ENCODE measurements around the gene LRBA.

Gene LRBA

GRCh38 chr4:150889306-150889705, 125.8 kb downstream of the LRBA start:
- peaks cover 16% of the 10 kb centered on the region for H3K36me3 ChIP-seq (ENCODE audit: control insufficient read depth, low read length)
- TF ChIP-seq EZH2phosphoT487 (IDR thresholded peaks at IDR 0.05; ENCODE audit: borderline replicate concordance, low read length) = no peak
- TF ChIP-seq, protein P1, sequence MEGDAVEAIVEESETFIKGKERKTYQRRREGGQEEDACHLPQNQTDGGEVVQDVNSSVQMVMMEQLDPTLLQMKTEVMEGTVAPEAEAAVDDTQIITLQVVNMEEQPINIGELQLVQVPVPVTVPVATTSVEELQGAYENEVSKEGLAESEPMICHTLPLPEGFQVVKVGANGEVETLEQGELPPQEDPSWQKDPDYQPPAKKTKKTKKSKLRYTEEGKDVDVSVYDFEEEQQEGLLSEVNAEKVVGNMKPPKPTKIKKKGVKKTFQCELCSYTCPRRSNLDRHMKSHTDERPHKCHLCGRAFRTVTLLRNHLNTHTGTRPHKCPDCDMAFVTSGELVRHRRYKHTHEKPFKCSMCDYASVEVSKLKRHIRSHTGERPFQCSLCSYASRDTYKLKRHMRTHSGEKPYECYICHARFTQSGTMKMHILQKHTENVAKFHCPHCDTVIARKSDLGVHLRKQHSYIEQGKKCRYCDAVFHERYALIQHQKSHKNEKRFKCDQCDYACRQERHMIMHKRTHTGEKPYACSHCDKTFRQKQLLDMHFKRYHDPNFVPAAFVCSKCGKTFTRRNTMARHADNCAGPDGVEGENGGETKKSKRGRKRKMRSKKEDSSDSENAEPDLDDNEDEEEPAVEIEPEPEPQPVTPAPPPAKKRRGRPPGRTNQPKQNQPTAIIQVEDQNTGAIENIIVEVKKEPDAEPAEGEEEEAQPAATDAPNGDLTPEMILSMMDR (IDR thresholded peaks at IDR 0.05; ENCODE audit: low read depth, low read length, poor library complexity, severe bottlenecking) = no peak
- H3K4me2 ChIP-seq (ENCODE audit: low read length) = no peak overlapping the region
- H4K20me1 ChIP-seq (ENCODE audit: control insufficient read depth, insufficient read depth, low read depth, low read length) = no peaks in the 10 kb centered on the region
- no peaks in the 10 kb centered on the region for H3K27me3 ChIP-seq (ENCODE audit: control insufficient read depth, low read length)
- no peak overlapping the region for H3K4me3 ChIP-seq (ENCODE audit: low read length)
- no peaks in the 10 kb centered on the region for H3K79me2 ChIP-seq (ENCODE audit: control insufficient read depth, low read length)
- 0 out of 2 replicates have a peak, but pooled peaks cover 2% of the 10 kb centered on the region for H3K4me1 ChIP-seq (ENCODE audit: control insufficient read depth, low read length)
- H3K27ac ChIP-seq (ENCODE audit: low read depth, low read length) = no peak overlapping the region
- H3K9me3 ChIP-seq (ENCODE audit: control insufficient read depth, insufficient read depth, low read length) = peaks cover 3% of the 10 kb centered on the region; the same call in 1 of the 2 replicates
- H3F3A ChIP-seq (ENCODE audit: control insufficient read depth, insufficient read depth) = no peaks in the 10 kb centered on the region
- H3K9me2 ChIP-seq (replicated peaks; ENCODE audit: control insufficient read depth, low read length) = no peaks in the 10 kb centered on the region

- Histone ChIP-seq H3K9me3 (ENCODE audit: control insufficient read depth, insufficient read depth, low read length) (peaks cover 3% of the 10 kb centered on the region; the same call in 1 of the 2 replicates), H4K20me1 (ENCODE audit: control insufficient read depth, insufficient read depth, low read depth, low read length) (no peaks in the 10 kb centered on the region), H3K4me3 (ENCODE audit: low read length) (no peak overlapping the region), H3K4me1 (ENCODE audit: control insufficient read depth, low read length) (0 out of 2 replicates have a peak, but pooled peaks cover 2% of the 10 kb centered on the region), H3F3A (ENCODE audit: control insufficient read depth, insufficient read depth) (no peaks in the 10 kb centered on the region), H3K27ac (ENCODE audit: low read depth, low read length) (no peak overlapping the region), H3K4me2 (ENCODE audit: low read length) (no peak overlapping the region), H3K79me2 (ENCODE audit: control insufficient read depth, low read length) (no peaks in the 10 kb centered on the region), H3K9me2 (replicated peaks; ENCODE audit: control insufficient read depth, low read length) (no peaks in the 10 kb centered on the region), H3K36me3 (ENCODE audit: control insufficient read depth, low read length) (peaks cover 16% of the 10 kb centered on the region), H3K27me3 (ENCODE audit: control insufficient read depth, low read length) (no peaks in the 10 kb centered on the region)
- no peak for TF ChIP-seq EZH2phosphoT487 (IDR thresholded peaks at IDR 0.05; ENCODE audit: borderline replicate concordance, low read length)
- TF ChIP-seq, protein P1 (IDR thresholded peaks at IDR 0.05; ENCODE audit: low read depth, low read length, poor library complexity, severe bottlenecking) = no peak
Measured at GRCh38 chr4:150888625-150889024, 126.5 kb downstream of the LRBA start.

DNA sequence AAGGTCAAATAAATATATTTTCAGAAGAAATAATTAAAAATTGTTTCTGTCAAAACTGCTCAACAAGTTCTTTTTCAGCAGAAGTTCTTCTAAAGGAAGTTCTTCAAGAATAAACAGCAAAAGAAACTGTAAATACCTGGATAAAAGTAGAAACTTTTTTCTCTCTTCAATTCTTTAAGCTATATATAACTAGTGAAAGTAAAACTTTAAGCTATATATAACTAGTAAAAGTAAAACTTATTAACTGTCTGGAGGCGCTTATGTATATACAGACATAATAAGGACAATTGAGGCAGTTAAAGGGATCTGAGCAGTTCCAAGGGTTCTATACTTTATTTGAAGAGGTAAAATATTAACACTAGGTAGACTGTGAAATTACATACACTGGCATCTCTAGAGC, 126.9 kb downstream of the LRBA start:
- no peak overlapping the region for H3K4me2 ChIP-seq (ENCODE audit: low read length)
- no peaks in the 10 kb centered on the region for H3K79me2 ChIP-seq (ENCODE audit: control insufficient read depth, low read length)
- H3K36me3 ChIP-seq (ENCODE audit: control insufficient read depth, low read length) = peaks cover 16% of the 10 kb centered on the region
- TF ChIP-seq EZH2phosphoT487 (IDR thresholded peaks at IDR 0.05; ENCODE audit: borderline replicate concordance, low read length) = no peak
- TF ChIP-seq, protein P1 (IDR thresholded peaks at IDR 0.05; ENCODE audit: low read depth, low read length, poor library complexity, severe bottlenecking) = no peak
- no peak overlapping the region for H3K4me3 ChIP-seq (ENCODE audit: low read length)
- H3F3A ChIP-seq (ENCODE audit: control insufficient read depth, insufficient read depth) = no peaks in the 10 kb centered on the region
- no peaks in the 10 kb centered on the region for H4K20me1 ChIP-seq (ENCODE audit: control insufficient read depth, insufficient read depth, low read depth, low read length)
- H3K9me3 ChIP-seq (ENCODE audit: control insufficient read depth, insufficient read depth, low read length) = peaks cover 3% of the 10 kb centered on the region; the same call in 1 of the 2 replicates
- H3K27ac ChIP-seq (ENCODE audit: low read depth, low read length) = no peak overlapping the region
- no peaks in the 10 kb centered on the region for H3K9me2 ChIP-seq (replicated peaks; ENCODE audit: control insufficient read depth, low read length)
- H3K27me3 ChIP-seq (ENCODE audit: control insufficient read depth, low read length) = no peaks in the 10 kb centered on the region
- 0 out of 2 replicates have a peak, but pooled peaks cover 2% of the 10 kb centered on the region for H3K4me1 ChIP-seq (ENCODE audit: control insufficient read depth, low read length)
